ENCODE data around the gene MFN1. TPM values are rescaled to one million over a fixed set of nuclear protein-coding genes. Genes with fewer than 3 reads are reported as not detected.

Gene MFN1
- total RNA-seq, 3 donors from 2014 or later (not counting 1 experiment from before 2014, with no cell fraction given): 42.4 to 52.9 (median 47.2) TPM

GRCh38 chr3:179363332-179363731 lies 15.8 kb downstream of the MFN1 start:
- no peaks in the 10 kb centered on the region for H3K4me1 Mint-ChIP-seq
- 93% methylated on average over 3 of the region's 5 CpGs for WGBS (ENCODE audit: insufficient coverage)
- Histone ChIP-seq H3K27me3 (ENCODE audit: control insufficient read depth, insufficient read depth, low read length) (no peaks in the 10 kb centered on the region), H3K27ac (ENCODE audit: low read length) (no peak overlapping the region), H3K4me1 (ENCODE audit: control insufficient read depth, insufficient read depth, low read length) (no peaks in the 10 kb centered on the region), H3K4me3 (ENCODE audit: low read length) (no peak overlapping the region), H3K36me3 (ENCODE audit: control insufficient read depth, insufficient read depth, low read length) (peaks cover 64% of the 10 kb centered on the region), H3K9me3 (ENCODE audit: control insufficient read depth, insufficient read depth, low read length) (no peaks in the 10 kb centered on the region)
- ATAC-seq: no peak
- intact Hi-C loops (cut with micrococcal nuclease): no loop called here
- DNase-seq: no peak
- H3K27me3 Mint-ChIP-seq (ENCODE audit: low read depth in 2 of 2): no peaks in the 10 kb centered on the region
- H3K36me3 Mint-ChIP-seq: peaks cover 8% of the 10 kb centered on the region
- no peak for TF ChIP-seq CTCF (IDR thresholded peaks at IDR 0.05)
- H3K4me3 Mint-ChIP-seq: no peak overlapping the region
- no peaks in the 10 kb centered on the region for H3K9me3 Mint-ChIP-seq
- H3K27ac Mint-ChIP-seq: no peak overlapping the region

GRCh38 chr3:179369621-179370020 lies 22.1 kb downstream of the MFN1 start:
- Histone ChIP-seq H3K36me3 (ENCODE audit: control insufficient read depth, insufficient read depth, low read length) (peaks cover 57% of the 10 kb centered on the region), H3K27ac (ENCODE audit: low read length) (no peak overlapping the region), H3K27me3 (ENCODE audit: control insufficient read depth, insufficient read depth, low read length) (no peaks in the 10 kb centered on the region), H3K4me3 (ENCODE audit: low read length) (no peak overlapping the region), H3K4me1 (ENCODE audit: control insufficient read depth, insufficient read depth, low read length) (no peaks in the 10 kb centered on the region), H3K9me3 (ENCODE audit: control insufficient read depth, insufficient read depth, low read length) (no peaks in the 10 kb centered on the region)
- Mint-ChIP-seq H3K27me3 (ENCODE audit: low read depth in 2 of 2) (no peaks in the 10 kb centered on the region), H3K27ac (no peak overlapping the region), H3K4me1 (no peaks in the 10 kb centered on the region), H3K4me3 (no peak overlapping the region), H3K36me3 (peaks cover 8% of the 10 kb centered on the region), H3K9me3 (no peaks in the 10 kb centered on the region)
- ATAC-seq (no peak), DNase-seq (no peak)
- WGBS (ENCODE audit: insufficient coverage): no CpG with 5 or more reads among the region's 1 CpG
- intact Hi-C loops (cut with micrococcal nuclease): no loop called here
- TF ChIP-seq CTCF (IDR thresholded peaks at IDR 0.05): no peak

- TF ChIP-seq CTCF (IDR thresholded peaks at IDR 0.05): no peak
- H3K9me3 ChIP-seq (ENCODE audit: control insufficient read depth, insufficient read depth, low read length): no peaks in the 10 kb centered on the region
- 93% methylated on average over 4 of the region's 6 CpGs for WGBS (ENCODE audit: insufficient coverage)
- DNase-seq (no peak), ATAC-seq (no peak)
- no peaks in the 10 kb centered on the region for H3K4me1 ChIP-seq (ENCODE audit: control insufficient read depth, insufficient read depth, low read length)
- H3K27me3 Mint-ChIP-seq (ENCODE audit: low read depth in 2 of 2): no peaks in the 10 kb centered on the region
- no peaks in the 10 kb centered on the region for H3K9me3 Mint-ChIP-seq
- no peaks in the 10 kb centered on the region for H3K36me3 Mint-ChIP-seq
- H3K4me1 Mint-ChIP-seq: no peaks in the 10 kb centered on the region
- no peak overlapping the region for H3K4me3 ChIP-seq (ENCODE audit: low read length)
- no peak overlapping the region for H3K27ac ChIP-seq (ENCODE audit: low read length)
- H3K36me3 ChIP-seq (ENCODE audit: control insufficient read depth, insufficient read depth, low read length): peaks cover 58% of the 10 kb centered on the region
- H3K27me3 ChIP-seq (ENCODE audit: control insufficient read depth, insufficient read depth, low read length): no peaks in the 10 kb centered on the region
- intact Hi-C loops (cut with micrococcal nuclease): no loop called here
- H3K27ac Mint-ChIP-seq: no peak overlapping the region
- no peak overlapping the region for H3K4me3 Mint-ChIP-seq
Measured at GRCh38 chr3:179373938-179374337, 26.4 kb downstream of the MFN1 start.
